Skeletal muscle satellite cell (primary cell): Measurements from ENCODE around the gene MYO18B.

Experiments
- H3K27me3 ChIP-seq: 2 replicates; pipeline ENCODE4 v1.7.0; 2013; ENCODE audit warnings: low read length; ENCODE audit not compliant: control insufficient read depth, insufficient read depth
- H3K36me3 ChIP-seq: 2 replicates; pipeline ENCODE4 v1.7.0; 2013; ENCODE audit warnings: mild to moderate bottlenecking, control low read depth, low read length; ENCODE audit not compliant: insufficient read depth
- H3K4me1 ChIP-seq: 2 replicates; pipeline ENCODE4 v1.7.0; 2013; ENCODE audit warnings: low read length; ENCODE audit not compliant: control insufficient read depth, insufficient read depth
- H3K4me2 ChIP-seq: 2 replicates; pipeline ENCODE4 v1.7.0; 2013; ENCODE audit warnings: mild to moderate bottlenecking, low read length
- H3K4me3 ChIP-seq: 2 replicates; pipeline ENCODE4 v1.7.0; 2013; ENCODE audit warnings: low read length
- H3K9ac ChIP-seq: 2 replicates; pipeline ENCODE4 v1.7.0; 2013; ENCODE audit warnings: mild to moderate bottlenecking, low read depth, low read length, moderate library complexity
- H3K9me3 ChIP-seq: replicated peaks from 2 replicates; pipeline ENCODE4 v1.7.0; 2013; ENCODE audit warnings: mild to moderate bottlenecking, control low read depth, low read length

The MYO18B gene

GRCh38 chr22:25844601-25845000, 102.6 kb downstream of the MYO18B start:
- Histone ChIP-seq H3K9me3 (no peaks in the 10 kb centered on the region), H3K9ac (no peak overlapping the region), H3K4me1 (peaks cover 10% of the 10 kb centered on the region), H3K4me3 (no peak overlapping the region), H3K27me3 (no peaks in the 10 kb centered on the region), H3K4me2 (no peak overlapping the region), H3K36me3 (peaks cover 49% of the 10 kb centered on the region)

DNA sequence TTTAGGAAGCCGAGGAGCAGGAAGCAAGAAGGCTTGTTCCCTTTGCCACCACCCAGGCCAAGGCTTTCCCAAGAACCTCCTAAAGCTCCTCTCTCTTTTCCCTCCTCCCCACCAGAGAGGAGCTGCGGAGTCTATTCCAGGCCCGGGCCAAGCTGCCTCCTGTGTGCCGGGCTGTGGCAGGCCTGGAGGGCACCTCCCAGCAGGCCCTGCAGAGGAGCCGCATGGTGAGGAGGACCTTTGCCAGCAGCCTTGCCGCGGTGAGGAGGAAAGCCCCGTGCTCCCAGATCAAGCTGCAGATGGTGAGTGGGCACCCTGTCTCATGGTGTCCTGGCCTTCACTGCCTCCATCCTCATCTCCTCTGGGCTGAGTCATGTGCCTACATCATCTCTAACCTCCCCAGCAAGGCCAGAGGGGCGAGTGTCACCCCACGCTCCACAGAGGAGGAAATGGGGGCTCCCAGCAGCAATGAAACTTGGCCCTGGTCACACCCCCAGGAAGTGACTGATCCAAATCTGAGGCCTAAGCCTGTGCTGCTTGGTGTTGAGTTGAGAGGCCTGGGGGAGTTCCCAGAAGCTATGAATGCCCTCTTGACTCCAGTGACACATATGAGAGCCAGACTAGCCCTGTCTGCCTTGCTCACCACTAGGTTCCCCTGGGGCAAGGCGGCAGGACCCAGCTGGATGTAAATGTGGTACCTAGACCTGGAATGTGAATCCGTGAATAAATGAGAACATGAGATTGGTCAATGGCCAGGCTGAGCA, 104.2 kb downstream of the MYO18B start:
- Histone ChIP-seq H3K9me3 (no peaks in the 10 kb centered on the region), H3K4me1 (peaks cover 10% of the 10 kb centered on the region), H3K9ac (no peak overlapping the region), H3K4me2 (no peak overlapping the region), H3K27me3 (no peaks in the 10 kb centered on the region), H3K36me3 (peaks cover 55% of the 10 kb centered on the region), H3K4me3 (no peak overlapping the region)

DNA sequence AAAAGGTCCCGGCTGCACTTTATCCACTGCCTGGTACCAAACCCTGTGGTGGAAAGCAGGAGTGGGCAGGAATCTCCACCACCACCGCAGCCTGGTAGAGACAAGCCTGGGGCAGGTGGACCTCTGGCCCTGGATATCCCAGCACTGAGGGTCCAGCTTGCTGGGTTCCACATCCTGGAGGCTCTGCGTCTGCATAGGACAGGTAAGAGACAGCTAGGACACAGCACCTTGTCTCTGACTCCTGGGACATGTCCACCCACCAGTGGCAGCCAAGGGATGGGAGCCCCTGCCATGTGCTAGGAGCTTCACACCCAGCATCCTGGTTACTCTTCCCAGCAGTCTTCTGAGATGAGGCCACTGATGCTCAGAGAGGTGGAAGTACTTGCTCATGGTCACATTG, 105.5 kb downstream of the MYO18B start:
- Histone ChIP-seq H3K36me3 (peaks cover 57% of the 10 kb centered on the region), H3K4me1 (peaks cover 10% of the 10 kb centered on the region), H3K27me3 (no peaks in the 10 kb centered on the region), H3K9ac (no peak overlapping the region), H3K4me3 (no peak overlapping the region), H3K4me2 (no peak overlapping the region), H3K9me3 (no peaks in the 10 kb centered on the region)

DNA sequence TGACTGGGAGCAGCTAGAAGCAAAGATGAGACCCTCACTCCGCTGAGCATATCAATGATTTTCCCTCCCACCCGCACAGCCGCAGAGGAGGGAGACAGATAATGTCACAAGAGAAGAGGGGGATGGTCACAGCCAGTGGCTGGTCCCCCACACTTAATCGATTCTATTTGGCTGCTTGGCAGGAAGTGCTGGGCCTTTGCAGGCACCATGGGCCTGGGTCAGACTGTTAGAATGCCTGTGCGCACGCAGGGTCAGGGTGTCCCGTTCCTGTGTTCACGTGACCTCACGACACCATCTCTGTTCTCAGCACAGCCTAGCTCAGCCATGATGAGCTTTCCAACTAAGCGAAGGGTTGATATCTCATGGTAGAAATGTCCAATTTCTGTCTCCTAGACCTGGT, 107.0 kb downstream of the MYO18B start:
- Histone ChIP-seq H3K4me3 (no peak overlapping the region), H3K9ac (no peak overlapping the region), H3K36me3 (peaks cover 60% of the 10 kb centered on the region), H3K4me2 (no peak overlapping the region), H3K9me3 (no peaks in the 10 kb centered on the region), H3K4me1 (peaks cover 17% of the 10 kb centered on the region), H3K27me3 (no peaks in the 10 kb centered on the region)

GRCh38 chr22:25849522-25849921, 107.5 kb downstream of the MYO18B start:
- no peak overlapping the region for H3K4me2 ChIP-seq
- peaks cover 59% of the 10 kb centered on the region for H3K36me3 ChIP-seq
- H3K4me1 ChIP-seq, result peaks cover 17% of the 10 kb centered on the region
- no peaks in the 10 kb centered on the region for H3K27me3 ChIP-seq
- H3K4me3 ChIP-seq, result no peak overlapping the region
- no peak overlapping the region for H3K9ac ChIP-seq
- no peaks in the 10 kb centered on the region for H3K9me3 ChIP-seq

DNA sequence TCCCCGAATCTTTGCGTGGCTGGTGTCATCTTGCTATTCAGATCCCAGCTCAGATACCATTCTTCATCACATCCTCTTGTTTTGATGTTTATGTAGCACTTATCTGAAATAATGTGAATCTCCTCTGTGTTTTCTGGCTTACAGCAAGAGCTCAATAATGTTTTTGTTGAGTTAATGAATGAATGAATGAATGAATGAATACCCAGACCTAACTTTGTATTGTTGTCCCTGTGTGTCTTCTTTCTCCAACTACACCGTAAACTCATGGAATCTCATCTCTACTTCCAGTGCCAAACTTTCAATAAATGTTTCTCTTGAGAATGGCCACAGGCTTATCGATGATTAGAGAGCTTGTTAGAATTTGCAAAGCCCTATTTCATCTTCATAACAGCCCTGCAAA, 110.2 kb downstream of the MYO18B start:
- Histone ChIP-seq H3K4me3 (no peak overlapping the region), H3K27me3 (no peaks in the 10 kb centered on the region), H3K4me1 (peaks cover 7% of the 10 kb centered on the region), H3K9me3 (no peaks in the 10 kb centered on the region), H3K9ac (no peak overlapping the region), H3K4me2 (no peak overlapping the region), H3K36me3 (peaks cover 67% of the 10 kb centered on the region)

DNA sequence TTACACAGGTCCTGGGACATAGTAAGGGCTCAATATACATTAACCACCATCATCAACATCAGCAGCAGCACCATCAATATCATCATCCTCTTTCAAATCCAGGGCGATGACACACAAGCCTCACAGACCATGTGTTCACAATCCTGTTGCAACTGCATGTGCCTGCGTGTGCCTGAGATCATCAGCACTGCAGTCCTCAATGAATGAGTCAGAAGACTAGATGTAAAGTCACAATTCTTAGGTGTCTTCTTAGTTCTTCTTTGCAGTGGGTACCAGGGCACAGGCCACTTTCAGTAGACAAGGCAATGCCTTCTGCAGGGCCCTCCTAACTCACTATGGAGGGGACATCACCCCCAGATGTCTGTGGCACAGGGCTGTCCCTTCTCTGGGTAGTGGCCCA, 111.1 kb downstream of the MYO18B start:
- Histone ChIP-seq H3K36me3 (peaks cover 63% of the 10 kb centered on the region), H3K27me3 (no peaks in the 10 kb centered on the region), H3K4me3 (no peak overlapping the region), H3K4me1 (peaks cover 7% of the 10 kb centered on the region), H3K9me3 (no peaks in the 10 kb centered on the region), H3K4me2 (no peak overlapping the region), H3K9ac (no peak overlapping the region)

DNA sequence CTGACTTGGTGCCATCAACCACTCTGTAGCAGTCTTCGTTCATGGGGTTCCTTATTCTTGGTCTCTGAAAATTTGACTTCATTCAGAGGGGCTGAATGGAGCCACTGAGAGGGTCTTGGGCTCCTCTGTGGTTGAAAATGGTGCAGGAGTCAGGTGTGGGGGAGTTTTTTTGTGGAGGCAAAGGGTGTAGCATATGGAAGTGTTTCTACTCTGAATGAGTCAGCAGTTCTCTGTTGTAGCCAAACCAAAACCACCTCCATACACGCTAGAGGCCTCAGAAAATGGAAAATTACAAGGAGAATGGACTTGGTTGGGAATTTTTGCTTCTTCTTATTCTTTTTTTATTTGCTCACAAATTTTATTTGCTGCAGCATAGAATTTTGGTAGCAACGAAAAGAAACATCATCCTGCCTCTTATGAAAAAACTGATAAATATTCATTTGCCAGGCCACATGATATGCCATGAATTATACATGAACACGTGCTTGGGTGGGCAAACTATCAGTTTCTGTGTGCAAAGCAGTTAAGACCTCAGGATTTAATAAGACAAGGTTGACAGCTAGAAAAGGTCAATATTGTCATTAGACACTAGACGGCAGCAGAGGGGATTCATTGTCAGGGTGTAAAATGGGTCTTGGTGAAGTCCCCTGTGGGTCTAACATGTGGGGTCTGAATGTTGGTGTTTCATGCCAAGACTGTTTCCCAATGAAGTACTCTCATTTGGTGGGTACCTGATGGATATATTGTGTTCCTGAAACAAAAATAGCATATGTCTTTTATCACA, 111.7 kb downstream of the MYO18B start:
- no peak overlapping the region for H3K9ac ChIP-seq
- H3K9me3 ChIP-seq, result no peaks in the 10 kb centered on the region
- no peak overlapping the region for H3K4me3 ChIP-seq
- no peaks in the 10 kb centered on the region for H3K27me3 ChIP-seq
- peaks cover 7% of the 10 kb centered on the region for H3K4me1 ChIP-seq
- peaks cover 63% of the 10 kb centered on the region for H3K36me3 ChIP-seq
- H3K4me2 ChIP-seq, result no peak overlapping the region

DNA sequence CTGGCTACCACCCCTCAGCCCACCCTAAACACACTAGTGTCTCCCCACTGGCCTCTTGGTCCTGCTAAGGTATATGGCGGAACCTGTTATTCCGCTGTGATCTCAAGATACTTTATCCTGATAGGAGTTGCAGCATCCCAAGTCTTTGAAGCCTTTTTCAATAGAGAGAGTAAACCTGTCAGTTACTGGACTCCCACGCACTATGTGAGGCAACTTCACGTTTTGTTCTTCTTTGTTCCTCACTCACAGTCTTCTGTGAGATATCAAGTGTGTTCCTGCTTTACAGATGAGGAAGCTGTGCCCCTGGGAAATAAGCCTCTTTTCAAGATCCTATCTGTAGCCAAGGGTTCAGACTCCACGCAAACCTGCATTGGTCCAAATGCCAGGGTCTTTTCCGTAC, 127.8 kb downstream of the MYO18B start:
- no peaks in the 10 kb centered on the region for H3K9me3 ChIP-seq
- H3K9ac ChIP-seq, result no peak overlapping the region
- no peaks in the 10 kb centered on the region for H3K27me3 ChIP-seq
- no peak overlapping the region for H3K4me3 ChIP-seq
- H3K4me1 ChIP-seq, result no peaks in the 10 kb centered on the region
- H3K4me2 ChIP-seq, result no peak overlapping the region
- peaks cover 53% of the 10 kb centered on the region for H3K36me3 ChIP-seq

- no peak overlapping the region for H3K4me2 ChIP-seq
- no peak overlapping the region for H3K4me3 ChIP-seq
- H3K4me1 ChIP-seq, result no peaks in the 10 kb centered on the region
- H3K9ac ChIP-seq, result no peak overlapping the region
- no peaks in the 10 kb centered on the region for H3K9me3 ChIP-seq
- H3K27me3 ChIP-seq, result no peaks in the 10 kb centered on the region
- H3K36me3 ChIP-seq, result peaks cover 70% of the 10 kb centered on the region
Measured at GRCh38 chr22:25874327-25874726, 132.3 kb downstream of the MYO18B start.

DNA sequence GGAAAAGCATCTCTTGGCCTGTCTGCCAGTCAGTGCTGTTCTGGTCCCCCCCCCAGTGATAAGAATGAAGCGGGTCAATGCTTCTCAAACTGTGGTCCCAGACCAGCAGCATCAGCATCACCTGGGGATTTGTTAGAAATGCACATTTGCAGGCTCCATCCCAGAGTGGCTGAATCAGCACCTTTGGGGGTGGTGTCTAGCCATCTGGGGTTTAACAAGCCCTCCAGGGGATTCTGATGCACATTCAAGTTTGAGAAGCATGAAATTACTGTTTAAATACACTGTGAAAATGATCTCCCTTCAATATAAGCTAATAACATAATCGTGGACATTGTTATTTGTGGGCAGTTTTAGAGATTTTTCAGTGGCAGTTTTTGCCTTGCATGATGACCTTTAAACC, 133.5 kb downstream of the MYO18B start:
- Histone ChIP-seq H3K36me3 (peaks cover 68% of the 10 kb centered on the region), H3K4me2 (no peak overlapping the region), H3K9me3 (no peaks in the 10 kb centered on the region), H3K9ac (no peak overlapping the region), H3K4me3 (no peak overlapping the region), H3K27me3 (no peaks in the 10 kb centered on the region), H3K4me1 (no peaks in the 10 kb centered on the region)

GRCh38 chr22:25876871-25877270, 134.9 kb downstream of the MYO18B start:
- no peaks in the 10 kb centered on the region for H3K27me3 ChIP-seq
- H3K4me1 ChIP-seq, result no peaks in the 10 kb centered on the region
- no peak overlapping the region for H3K9ac ChIP-seq
- H3K4me3 ChIP-seq, result no peak overlapping the region
- H3K9me3 ChIP-seq, result no peaks in the 10 kb centered on the region
- no peak overlapping the region for H3K4me2 ChIP-seq
- H3K36me3 ChIP-seq, result peaks cover 64% of the 10 kb centered on the region
